MM.1S (cell line): ENCODE measurements around the gene NLGN2.

Experiments used
- EZH2 ChIP-seq: fragments of 300-600 bp; sonication (generic); optimal IDR thresholded peaks from 2 replicates; pipeline ENCODE3; 2017; ENCODE audit warnings: low read depth, mild to moderate bottlenecking, antibody characterized with exemption, low read length, mixed read lengths
- EZH2phosphoT487 ChIP-seq: fragments of 300-600 bp; sonication (generic); IDR thresholded peaks from 2 replicates; pipeline ENCODE4 v1.6.1; 2018; ENCODE audit warnings: antibody characterized with exemption, low read length

- TF ChIP-seq EZH2 (no peak), EZH2phosphoT487 (no peak)
Observed at GRCh38 chr17:7367083-7367482, 40.6 kb upstream of the NLGN2 start.
